Mucosa of stomach (tissue), 1 donor: ENCODE measurements around the gene ANKRD12.

Experiments used
- H3K27me3 ChIP-seq: one replicate; pipeline ENCODE4 v1.7.0; 2013; ENCODE audit warnings: mild to moderate bottlenecking, low read length; ENCODE audit not compliant: control insufficient read depth, insufficient read depth
- H3K36me3 ChIP-seq: one replicate; pipeline ENCODE4 v1.7.0; 2013; ENCODE audit warnings: low read length; ENCODE audit not compliant: control insufficient read depth, insufficient read depth
- H3K4me1 ChIP-seq: one replicate; pipeline ENCODE4 v1.7.0; 2013; ENCODE audit warnings: mild to moderate bottlenecking, low read length; ENCODE audit not compliant: control insufficient read depth, insufficient read depth
- H3K4me3 ChIP-seq: one replicate; pipeline ENCODE4 v1.7.0; 2013; ENCODE audit warnings: low read length
- H3K9ac ChIP-seq: one replicate; pipeline ENCODE4 v1.7.0; 2013; ENCODE audit warnings: mild to moderate bottlenecking, low read length, moderate library complexity
- H3K9me3 ChIP-seq: one replicate; pipeline ENCODE4 v1.7.0; 2013; ENCODE audit warnings: mild to moderate bottlenecking, low read length, moderate library complexity; ENCODE audit not compliant: control insufficient read depth
- donor health status: Pancreatic carcinoma.

The ANKRD12 gene

DNA sequence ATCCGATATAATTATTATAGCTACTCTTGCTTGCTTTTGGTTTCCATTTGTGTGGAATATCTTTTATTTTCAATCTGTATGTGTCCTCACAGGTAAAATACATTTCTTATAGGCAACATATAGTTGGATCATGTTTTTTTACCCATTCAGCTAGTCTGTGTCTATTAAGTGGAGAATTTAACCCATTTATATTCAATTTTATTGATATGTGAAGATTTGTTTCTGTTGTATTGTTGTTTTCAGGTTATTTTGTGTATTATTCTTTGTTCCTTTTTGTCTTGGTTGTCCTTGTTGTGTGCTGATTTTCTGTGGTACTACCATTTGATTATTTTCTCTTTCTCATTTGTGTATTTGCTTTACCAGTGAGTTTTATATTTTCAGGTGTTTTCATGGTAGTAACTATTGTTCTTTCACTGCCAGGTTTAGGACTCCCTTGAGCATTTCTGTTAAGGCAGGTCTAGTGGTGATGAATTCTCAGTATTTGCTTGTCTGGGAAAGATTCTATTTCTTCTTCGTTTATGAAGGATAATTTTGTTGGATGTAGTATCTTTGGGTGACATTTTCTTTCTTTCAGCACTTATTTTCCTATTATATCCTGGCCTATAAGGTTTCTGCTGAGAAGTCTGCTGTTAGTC is 95.4 kb downstream of the ANKRD12 start:
- no peaks in the 10 kb centered on the region for H3K4me1 ChIP-seq
- H3K27me3 ChIP-seq = no peaks in the 10 kb centered on the region
- no peaks in the 10 kb centered on the region for H3K9me3 ChIP-seq
- no peak overlapping the region for H3K4me3 ChIP-seq
- no peaks in the 10 kb centered on the region for H3K36me3 ChIP-seq
- no peak overlapping the region for H3K9ac ChIP-seq

DNA sequence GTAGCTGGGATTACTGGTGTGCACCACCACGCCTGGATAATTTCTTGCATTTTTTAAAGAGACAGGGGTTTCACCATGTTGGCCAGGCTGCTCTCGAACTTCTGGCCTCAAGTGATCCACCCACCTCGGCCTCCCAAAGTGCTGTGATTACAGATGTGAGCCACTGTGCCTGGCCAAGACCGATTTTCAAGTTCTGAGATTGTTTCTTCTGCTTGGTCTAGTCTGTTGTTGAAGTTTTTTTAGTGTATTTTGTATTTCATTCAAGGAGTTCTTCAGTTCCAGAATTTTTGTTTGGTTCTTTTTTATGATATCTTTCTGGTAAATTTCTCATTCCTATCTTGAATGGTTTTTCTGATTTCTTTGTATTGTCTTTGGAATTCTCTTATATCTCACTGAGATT is 96.4 kb downstream of the ANKRD12 start:
- H3K27me3 ChIP-seq = no peaks in the 10 kb centered on the region

DNA sequence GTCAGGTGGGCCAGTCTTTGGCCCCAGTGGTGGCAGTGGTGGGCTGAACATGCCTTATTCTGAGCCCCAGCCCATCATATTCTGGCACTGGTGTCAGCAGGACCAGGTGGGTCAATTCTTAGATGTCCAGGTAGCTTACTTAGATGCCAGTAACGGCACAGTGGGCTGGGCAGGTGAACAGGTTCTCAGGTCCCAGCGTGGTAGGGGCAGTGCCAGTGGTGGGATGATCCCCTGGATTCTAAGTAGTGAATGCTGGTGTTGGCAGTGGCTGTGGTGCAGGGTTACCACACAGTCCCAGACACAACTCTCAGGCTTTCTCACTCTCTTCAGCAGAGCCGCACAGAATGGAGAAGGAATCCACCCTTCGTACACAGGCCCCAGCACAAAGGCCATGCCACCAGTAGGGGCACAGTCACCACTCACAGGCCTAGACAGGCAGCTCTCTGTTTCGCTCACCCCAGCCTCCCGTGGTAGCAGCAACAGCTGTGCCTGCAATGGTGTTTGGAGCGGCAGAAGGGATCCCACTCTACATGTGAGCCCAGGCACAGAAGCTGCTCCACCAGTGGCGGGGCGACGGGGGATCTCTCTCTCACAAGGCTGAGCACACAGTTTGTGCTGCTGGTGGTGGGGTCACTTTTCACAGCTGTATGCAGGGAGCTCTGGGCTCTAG is 97.3 kb downstream of the ANKRD12 start:
- no peak overlapping the region for H3K9ac ChIP-seq
- no peaks in the 10 kb centered on the region for H3K4me1 ChIP-seq
- H3K27me3 ChIP-seq = no peaks in the 10 kb centered on the region
- no peak overlapping the region for H3K4me3 ChIP-seq
- H3K9me3 ChIP-seq = no peaks in the 10 kb centered on the region
- no peaks in the 10 kb centered on the region for H3K36me3 ChIP-seq

More for the DNA sequence above, 96.4 kb downstream of the ANKRD12 start:
- no peaks in the 10 kb centered on the region for H3K9me3 ChIP-seq
- no peaks in the 10 kb centered on the region for H3K36me3 ChIP-seq
- no peak overlapping the region for H3K9ac ChIP-seq
- no peak overlapping the region for H3K4me3 ChIP-seq
- no peaks in the 10 kb centered on the region for H3K4me1 ChIP-seq

DNA sequence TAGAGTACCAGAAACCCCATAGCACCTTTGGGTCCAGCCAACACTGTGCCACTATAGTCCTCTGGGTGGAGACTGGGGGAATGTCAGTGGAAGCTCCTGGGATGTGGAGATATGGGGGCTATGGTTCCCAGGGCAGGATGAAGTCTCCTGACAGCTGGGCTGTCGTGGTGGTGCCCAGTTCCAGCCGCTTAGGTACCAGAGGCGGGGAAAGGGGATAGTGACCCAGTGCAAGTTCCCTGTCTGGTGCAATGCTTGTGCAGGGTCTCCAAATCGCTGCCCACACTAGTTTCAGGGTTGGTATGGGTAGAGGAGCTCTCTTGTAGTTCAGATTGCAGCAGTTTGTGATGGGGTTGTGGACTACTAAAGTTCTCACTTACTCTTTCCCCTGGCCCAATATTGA is 97.9 kb downstream of the ANKRD12 start:
- H3K36me3 ChIP-seq = no peaks in the 10 kb centered on the region
- H3K9me3 ChIP-seq = no peaks in the 10 kb centered on the region
- H3K9ac ChIP-seq = no peak overlapping the region
- no peaks in the 10 kb centered on the region for H3K27me3 ChIP-seq
- no peaks in the 10 kb centered on the region for H3K4me1 ChIP-seq
- H3K4me3 ChIP-seq = no peak overlapping the region

DNA sequence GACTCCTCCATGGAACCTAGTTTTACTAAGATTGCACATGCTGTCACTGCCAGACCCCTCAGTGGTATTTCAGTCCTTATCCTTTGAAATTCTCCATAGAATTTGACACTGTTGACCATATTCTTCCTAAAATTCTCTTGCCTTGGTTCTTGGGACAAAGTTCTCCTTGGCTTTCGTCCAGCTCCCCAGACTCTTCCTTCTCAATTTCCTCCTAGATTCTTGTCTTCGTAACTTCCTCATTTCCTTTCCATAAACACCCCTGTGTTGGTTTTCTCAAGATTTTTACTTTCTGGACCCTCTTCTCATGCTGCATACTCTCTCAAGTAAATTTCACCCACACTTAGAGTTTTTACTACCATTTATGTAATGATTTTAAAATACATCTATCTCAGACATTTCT is 101.4 kb downstream of the ANKRD12 start:
- H3K9me3 ChIP-seq = no peaks in the 10 kb centered on the region
- no peaks in the 10 kb centered on the region for H3K36me3 ChIP-seq
- H3K27me3 ChIP-seq = no peaks in the 10 kb centered on the region

DNA sequence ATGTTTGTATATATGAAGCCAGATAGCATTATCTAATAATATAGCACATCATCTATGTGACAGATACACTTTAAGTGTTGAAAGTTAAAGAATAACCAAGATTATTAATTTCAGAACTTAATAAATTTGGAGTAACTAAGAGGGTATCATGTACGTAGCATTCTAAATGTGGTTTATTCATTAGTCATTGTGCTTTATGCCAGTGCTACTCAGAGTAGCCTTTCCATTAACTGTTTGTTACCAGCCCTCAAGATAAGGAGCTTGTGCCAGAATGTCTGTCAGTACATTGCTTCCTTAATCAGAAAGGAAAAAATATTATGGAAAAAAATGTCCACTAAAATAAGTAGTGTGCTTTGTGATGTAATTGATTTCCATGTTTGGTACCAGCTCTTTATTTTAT is 103.1 kb downstream of the ANKRD12 start:
- Histone ChIP-seq H3K36me3 (no peaks in the 10 kb centered on the region), H3K4me3 (no peak overlapping the region), H3K27me3 (no peaks in the 10 kb centered on the region), H3K9me3 (no peaks in the 10 kb centered on the region), H3K4me1 (no peaks in the 10 kb centered on the region), H3K9ac (no peak overlapping the region)

More for the DNA sequence above, 101.4 kb downstream of the ANKRD12 start:
- Histone ChIP-seq H3K4me1 (no peaks in the 10 kb centered on the region), H3K4me3 (no peak overlapping the region), H3K9ac (no peak overlapping the region)

DNA sequence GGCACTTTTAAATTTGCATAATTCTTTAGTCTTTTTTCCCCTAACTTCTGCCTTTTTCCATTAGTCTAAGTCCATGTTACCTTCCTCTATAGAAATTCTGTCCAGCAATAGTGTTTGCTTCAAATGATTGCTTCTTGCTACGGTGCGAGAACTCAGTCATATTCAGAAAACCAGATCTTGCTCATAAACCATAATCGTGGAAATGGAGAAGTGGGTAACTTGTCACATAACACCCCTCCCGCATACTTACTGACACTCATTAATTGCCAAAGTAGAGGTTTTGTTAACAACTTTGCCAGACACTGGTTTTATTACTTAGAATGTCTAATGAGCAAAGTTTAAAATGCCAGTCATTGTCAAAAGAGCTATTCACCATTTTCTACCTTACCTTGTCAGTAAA is 103.7 kb downstream of the ANKRD12 start:
- Histone ChIP-seq H3K36me3 (no peaks in the 10 kb centered on the region), H3K9me3 (no peaks in the 10 kb centered on the region), H3K27me3 (no peaks in the 10 kb centered on the region), H3K4me3 (no peak overlapping the region), H3K9ac (no peak overlapping the region), H3K4me1 (no peaks in the 10 kb centered on the region)

DNA sequence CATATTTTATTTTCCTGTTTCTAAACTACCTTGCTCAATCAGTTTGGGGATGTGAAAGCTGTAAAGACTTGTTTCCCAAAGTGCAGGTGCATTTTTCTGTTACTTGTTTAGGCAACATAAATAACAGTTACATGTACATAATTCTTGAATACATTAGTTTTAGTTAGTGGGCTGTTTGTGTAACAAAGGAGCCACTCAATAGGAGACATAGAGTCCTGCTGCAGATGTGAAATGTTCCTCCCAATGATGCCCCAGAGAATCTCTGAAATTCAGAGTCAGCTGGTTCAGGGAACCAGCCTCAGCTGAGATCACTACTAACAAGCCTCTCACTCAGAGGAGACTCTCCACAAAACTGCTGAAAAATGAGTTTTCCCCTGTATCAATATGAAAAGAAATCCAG is 106.4 kb downstream of the ANKRD12 start:
- Histone ChIP-seq H3K27me3 (no peaks in the 10 kb centered on the region), H3K9ac (no peak overlapping the region), H3K4me3 (no peak overlapping the region), H3K36me3 (no peaks in the 10 kb centered on the region), H3K9me3 (no peaks in the 10 kb centered on the region), H3K4me1 (no peaks in the 10 kb centered on the region)

DNA sequence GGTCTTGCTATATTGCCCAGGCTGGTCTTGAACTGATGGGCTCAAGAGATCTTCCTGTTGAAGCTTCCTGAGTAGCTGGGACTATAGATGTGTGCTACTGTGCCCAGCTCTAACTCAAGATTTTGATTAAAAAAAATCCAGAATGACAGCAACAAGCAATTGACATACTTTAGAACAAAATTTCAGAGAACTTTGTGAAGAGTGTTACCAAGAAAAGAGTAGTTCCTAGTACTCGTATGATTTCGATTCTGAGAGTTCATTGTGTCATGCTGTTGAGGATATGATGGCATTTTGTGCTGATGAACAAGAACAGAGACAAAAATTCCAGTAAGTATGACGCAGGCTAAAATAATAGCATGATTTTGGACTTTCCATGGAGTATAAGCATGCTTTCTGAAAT is 107.8 kb downstream of the ANKRD12 start:
- Histone ChIP-seq H3K4me1 (no peaks in the 10 kb centered on the region), H3K9ac (no peak overlapping the region), H3K9me3 (no peaks in the 10 kb centered on the region), H3K36me3 (no peaks in the 10 kb centered on the region), H3K27me3 (no peaks in the 10 kb centered on the region), H3K4me3 (no peak overlapping the region)

DNA sequence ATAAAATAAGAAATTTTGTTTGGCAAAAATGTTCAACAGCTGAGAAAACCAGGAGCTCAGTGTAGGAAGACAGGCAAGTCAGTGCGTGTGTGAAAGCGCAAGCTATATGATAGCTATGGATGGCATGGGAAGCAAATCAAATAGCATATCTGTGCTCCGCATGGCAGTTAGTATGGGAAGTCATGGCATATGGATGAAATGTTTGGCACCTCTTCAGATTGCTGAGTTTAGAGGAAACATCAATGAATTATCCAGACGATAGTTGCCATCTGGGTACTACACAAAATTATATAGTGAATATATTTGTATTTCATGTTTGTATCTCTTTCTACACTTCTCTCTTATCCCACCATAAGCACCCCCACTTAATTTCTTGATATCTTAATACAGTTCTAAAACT is 112.1 kb downstream of the ANKRD12 start:
- Histone ChIP-seq H3K9ac (no peak overlapping the region), H3K27me3 (no peaks in the 10 kb centered on the region), H3K9me3 (no peaks in the 10 kb centered on the region), H3K4me1 (no peaks in the 10 kb centered on the region), H3K36me3 (no peaks in the 10 kb centered on the region), H3K4me3 (no peak overlapping the region)

DNA sequence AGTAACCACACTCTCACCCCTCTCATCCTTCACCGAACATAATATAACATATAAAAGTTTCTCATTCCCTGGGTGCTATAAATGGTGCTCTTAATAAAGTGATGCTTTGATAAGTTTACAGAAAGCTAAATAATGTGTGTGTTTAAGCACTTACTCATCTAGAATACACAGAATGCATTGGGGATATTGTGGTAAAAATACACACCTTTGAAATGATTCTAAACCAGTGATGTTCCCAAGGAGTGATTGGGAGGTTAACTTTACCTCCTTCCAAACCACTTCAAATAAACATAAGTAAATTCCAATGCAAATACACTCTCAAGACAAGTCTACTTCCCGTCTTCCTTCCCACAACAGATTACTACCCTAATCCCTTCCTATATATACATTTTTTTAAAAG is 112.7 kb downstream of the ANKRD12 start:
- no peaks in the 10 kb centered on the region for H3K36me3 ChIP-seq

DNA sequence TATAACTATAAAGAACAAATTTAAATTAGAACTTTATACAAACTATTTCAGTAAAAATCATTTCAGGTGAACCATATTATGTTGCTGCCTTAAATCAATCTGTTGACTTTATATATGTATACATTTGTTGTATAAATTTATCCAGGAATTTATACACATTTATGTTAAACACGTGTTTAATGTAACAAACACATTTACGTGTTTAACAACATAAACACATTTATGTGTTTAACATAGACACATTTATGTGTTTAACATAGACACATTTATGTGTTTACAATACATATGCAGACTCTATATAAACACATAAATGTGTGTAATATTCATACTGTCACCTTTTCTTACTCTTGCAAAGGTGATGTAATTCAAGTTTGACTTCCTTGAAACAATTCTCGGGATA is 122.6 kb downstream of the ANKRD12 start:
- Histone ChIP-seq H3K27me3 (no peaks in the 10 kb centered on the region), H3K9me3 (no peaks in the 10 kb centered on the region), H3K36me3 (no peaks in the 10 kb centered on the region), H3K4me3 (no peak overlapping the region), H3K4me1 (no peaks in the 10 kb centered on the region), H3K9ac (no peak overlapping the region)

More for the DNA sequence above, 112.7 kb downstream of the ANKRD12 start:
- no peak overlapping the region for H3K9ac ChIP-seq
- H3K27me3 ChIP-seq = no peaks in the 10 kb centered on the region
- H3K4me3 ChIP-seq = no peak overlapping the region
- no peaks in the 10 kb centered on the region for H3K4me1 ChIP-seq
- H3K9me3 ChIP-seq = no peaks in the 10 kb centered on the region
